Activated T-helper 1 cell treated with anti-CD3 and anti-CD28 coated beads, Interleukin-12 subunit alpha, Interleukin-12 subunit beta, Interleukin-2, Interleukin-4 antibody, amounts not matched to agents 30 ng/mL and 10 ng/mL and 1 ng/mL, durations not matched to agents 14 hours and 24 hours and 36 hours (primary cell): ENCODE results near the gene INSYN1. TPM values are rescaled to one million over a fixed set of nuclear protein-coding genes. Genes with fewer than 3 reads are reported as not detected.
"Not testable (repeated sequence)": the region's sequence is repeated elsewhere in the genome, so short reads cannot be mapped to it uniquely, and the experiment has no call there.

ENCODE experiments used
- DNase-seq: peaks from one replicate; pipeline ENCODE4 v3.0.0; 2021; ENCODE audit warnings: low spot score
- H3K27ac Mint-ChIP-seq: one replicate; pipeline ENCODE4 v1.8.0; 2021; ENCODE audit warnings: mild to moderate bottlenecking, mixed read lengths
- H3K27me3 Mint-ChIP-seq: one replicate; pipeline ENCODE4 v1.8.0; 2022; ENCODE audit warnings: mild to moderate bottlenecking, moderate library complexity, mixed read lengths; ENCODE audit not compliant: insufficient read depth
- H3K36me3 Mint-ChIP-seq: one replicate; pipeline ENCODE4 v1.8.0; 2021; ENCODE audit warnings: low read depth, mixed read lengths
- H3K4me1 Mint-ChIP-seq: one replicate; pipeline ENCODE4 v1.8.0; 2021; ENCODE audit warnings: low read depth, mixed read lengths
- H3K4me3 Mint-ChIP-seq: one replicate; pipeline ENCODE4 v1.8.0; 2021; ENCODE audit warnings: mild to moderate bottlenecking, moderate library complexity, mixed read lengths
- H3K9me3 Mint-ChIP-seq: one replicate; pipeline ENCODE4 v1.8.0; 2021; ENCODE audit warnings: mixed read lengths
- intact Hi-C: fragments of 100-400 bp; cut with micrococcal nuclease; formaldehyde crosslinking; loops from one replicate; pipeline ENCODE4 v1.15.1; 2024
- total RNA-seq: library from RNA; stranded (reverse); gene quantifications from 2 replicates; pipeline ENCODE4 v1.2.3, GENCODE V29; 2022

The INSYN1 gene
- total RNA-seq, 1 donor from 2014 or later, result not detected

- Mint-ChIP-seq H3K4me1 (no peaks in the 10 kb centered on the region), H3K36me3 (no peaks in the 10 kb centered on the region), H3K27ac (no peak overlapping the region), H3K9me3 (no peaks in the 10 kb centered on the region), H3K4me3 (no peak overlapping the region), H3K27me3 (no peaks in the 10 kb centered on the region)
- DNase-seq, result no peak
- intact Hi-C loops, result no loop called here
These were observed 15.6 kb downstream of the INSYN1 start for GRCh38 chr15:73737535-73737934.

GRCh38 chr15:73732930-73733329, 20.2 kb downstream of the INSYN1 start:
- Mint-ChIP-seq H3K36me3 (no peaks in the 10 kb centered on the region), H3K27me3 (no peaks in the 10 kb centered on the region), H3K4me3 (no peak overlapping the region), H3K27ac (no peak overlapping the region), H3K4me1 (no peaks in the 10 kb centered on the region), H3K9me3 (no peaks in the 10 kb centered on the region)
- intact Hi-C loops, result no loop called here
- DNase-seq, result no peak

GRCh38 chr15:73732051-73732450, 21.1 kb downstream of the INSYN1 start:
- DNase-seq, H3K36me3 Mint-ChIP-seq, H3K27me3 Mint-ChIP-seq: not testable (repeated sequence)

GRCh38 chr15:73727330-73727976, 25.7 kb downstream of the INSYN1 start:
- peaks cover 14% of the 10 kb centered on the region for H3K27me3 Mint-ChIP-seq
- no peak overlapping the region for H3K4me3 Mint-ChIP-seq
- H3K4me1 Mint-ChIP-seq, result no peaks in the 10 kb centered on the region
- intact Hi-C loops, result no loop called here
- H3K27ac Mint-ChIP-seq, result no peak overlapping the region
- H3K9me3 Mint-ChIP-seq, result no peaks in the 10 kb centered on the region
- no peak for DNase-seq
- no peaks in the 10 kb centered on the region for H3K36me3 Mint-ChIP-seq

More at GRCh38 chr15:73732051-73732450, 21.1 kb downstream of the INSYN1 start:
- H3K4me1 Mint-ChIP-seq, H3K27ac Mint-ChIP-seq, H3K4me3 Mint-ChIP-seq, H3K9me3 Mint-ChIP-seq, intact Hi-C loops: not testable (repeated sequence)

- intact Hi-C loops, result no loop called here
- H3K4me1 Mint-ChIP-seq, result no peaks in the 10 kb centered on the region
- H3K27me3 Mint-ChIP-seq, result peaks cover 23% of the 10 kb centered on the region
- no peak overlapping the region for H3K4me3 Mint-ChIP-seq
- H3K36me3 Mint-ChIP-seq, result no peaks in the 10 kb centered on the region
- no peak overlapping the region for H3K27ac Mint-ChIP-seq
- no peaks in the 10 kb centered on the region for H3K9me3 Mint-ChIP-seq
- no peak for DNase-seq
These were observed 28.9 kb downstream of the INSYN1 start for GRCh38 chr15:73724212-73724611.

GRCh38 chr15:73723191-73723590, 30.0 kb downstream of the INSYN1 start:
- intact Hi-C loops, result no loop called here
- Mint-ChIP-seq H3K4me1 (no peaks in the 10 kb centered on the region), H3K27me3 (peaks cover 25% of the 10 kb centered on the region)

GRCh38 chr15:73722425-73722824, 30.7 kb downstream of the INSYN1 start:
- no peak overlapping the region for H3K27ac Mint-ChIP-seq
- no peak for DNase-seq
- peaks cover 27% of the 10 kb centered on the region for H3K27me3 Mint-ChIP-seq
- intact Hi-C loops, result no loop called here
- H3K4me1 Mint-ChIP-seq, result no peaks in the 10 kb centered on the region
- H3K9me3 Mint-ChIP-seq, result no peaks in the 10 kb centered on the region
- no peaks in the 10 kb centered on the region for H3K36me3 Mint-ChIP-seq
- H3K4me3 Mint-ChIP-seq, result no peak overlapping the region

More at GRCh38 chr15:73723191-73723590, 30.0 kb downstream of the INSYN1 start:
- Mint-ChIP-seq H3K27ac (no peak overlapping the region), H3K9me3 (no peaks in the 10 kb centered on the region), H3K4me3 (no peak overlapping the region), H3K36me3 (no peaks in the 10 kb centered on the region)
- no peak for DNase-seq

- Mint-ChIP-seq H3K36me3 (no peaks in the 10 kb centered on the region), H3K27me3 (peaks cover 23% of the 10 kb centered on the region), H3K4me1 (no peaks in the 10 kb centered on the region), H3K27ac (no peak overlapping the region), H3K9me3 (no peaks in the 10 kb centered on the region), H3K4me3 (no peak overlapping the region)
- no peak for DNase-seq
- intact Hi-C loops, result no loop called here
These were observed 34.5 kb downstream of the INSYN1 start for GRCh38 chr15:73718694-73719093.

GRCh38 chr15:73717802-73718201, 35.3 kb downstream of the INSYN1 start:
- no peak overlapping the region for H3K27ac Mint-ChIP-seq

GRCh38 chr15:73717206-73717605, 35.9 kb downstream of the INSYN1 start:
- H3K4me3 Mint-ChIP-seq, result no peak overlapping the region
- no peaks in the 10 kb centered on the region for H3K36me3 Mint-ChIP-seq
- H3K27me3 Mint-ChIP-seq, result peaks cover 16% of the 10 kb centered on the region
- intact Hi-C loops, result no loop called here
- no peak for DNase-seq
- no peak overlapping the region for H3K27ac Mint-ChIP-seq
- H3K9me3 Mint-ChIP-seq, result no peaks in the 10 kb centered on the region
- no peaks in the 10 kb centered on the region for H3K4me1 Mint-ChIP-seq

More at GRCh38 chr15:73717802-73718201, 35.3 kb downstream of the INSYN1 start:
- no peaks in the 10 kb centered on the region for H3K9me3 Mint-ChIP-seq
- no peaks in the 10 kb centered on the region for H3K4me1 Mint-ChIP-seq
- DNase-seq, result no peak
- H3K36me3 Mint-ChIP-seq, result no peaks in the 10 kb centered on the region
- intact Hi-C loops, result no loop called here
- peaks cover 17% of the 10 kb centered on the region for H3K27me3 Mint-ChIP-seq
- H3K4me3 Mint-ChIP-seq, result no peak overlapping the region

- no peak for DNase-seq
- H3K27ac Mint-ChIP-seq, result no peak overlapping the region
- H3K36me3 Mint-ChIP-seq, result no peaks in the 10 kb centered on the region
- H3K9me3 Mint-ChIP-seq, result no peaks in the 10 kb centered on the region
- peaks cover 15% of the 10 kb centered on the region for H3K27me3 Mint-ChIP-seq
- no peak overlapping the region for H3K4me3 Mint-ChIP-seq
- no peaks in the 10 kb centered on the region for H3K4me1 Mint-ChIP-seq
- intact Hi-C loops, result no loop called here
These were observed 36.7 kb downstream of the INSYN1 start for GRCh38 chr15:73716417-73716816.

GRCh38 chr15:73715417-73715816, 37.7 kb downstream of the INSYN1 start:
- Mint-ChIP-seq H3K27me3 (peaks cover 11% of the 10 kb centered on the region), H3K4me3 (no peak overlapping the region), H3K4me1 (no peaks in the 10 kb centered on the region), H3K9me3 (no peaks in the 10 kb centered on the region), H3K27ac (no peak overlapping the region), H3K36me3 (no peaks in the 10 kb centered on the region)
- intact Hi-C loops, result no loop called here
- no peak for DNase-seq

- Mint-ChIP-seq H3K4me1 (no peaks in the 10 kb centered on the region), H3K9me3 (no peaks in the 10 kb centered on the region), H3K36me3 (no peaks in the 10 kb centered on the region), H3K27ac (no peak overlapping the region), H3K27me3 (peaks cover 11% of the 10 kb centered on the region), H3K4me3 (no peak overlapping the region)
- intact Hi-C loops, result no loop called here
- no peak for DNase-seq
These were observed 38.4 kb downstream of the INSYN1 start for GRCh38 chr15:73714695-73715301.
